CD4-positive, alpha-beta T cell (primary cell): ENCODE data around the gene TIRAP. TPM values are rescaled to one million over a fixed set of nuclear protein-coding genes. Genes with fewer than 3 reads are reported as not detected.
"Not testable (repeated sequence)": the region's sequence is repeated elsewhere in the genome, so short reads cannot be mapped to it uniquely, and the experiment has no call there.

Experiments used
- ATAC-seq: fragments of 200-7000 bp; cut with Tn5 transposase; one replicate; pipeline ENCODE4 v1.10.0; 2022; ENCODE audit warnings: mild to moderate bottlenecking; ENCODE audit not compliant: poor library complexity
- CTCF ChIA-PET: fragments of 350-600 bp; sonication (Branson Sonifier 250); formaldehyde crosslinking; loops from one replicate; lab custom pipeline; 2021; ENCODE audit warnings: antibody characterized with exemption, inconsistent platforms; lab: Charles Lee
- POLR2A ChIA-PET: fragments of 350-600 bp; sonication (Branson Sonifier 250); formaldehyde crosslinking; loops from one replicate; lab custom pipeline; 2021; ENCODE audit warnings: antibody characterized with exemption, inconsistent platforms; lab: Charles Lee
- DNase-seq, 14 experiments: peaks; one replicate each; pipeline ENCODE4 v3.0.0-alpha.2; 2013 to 2020; ENCODE audit warnings: mixed read lengths in 2 of 14
- H3K27ac ChIP-seq, 2 donors: one replicate each; pipeline versions ENCODE4 v1.5.1 to v1.7.0; 2013; ENCODE audit warnings: low read length in 2 of 2, low read depth in 1 of 2, mild to moderate bottlenecking in 1 of 2
- H3K27me3 ChIP-seq, 2 experiments: 1 replicate in 1 of 2; 2 replicates in 1 of 2; pipeline versions ENCODE4 v1.6.1 to v1.7.0; 2013; ENCODE audit warnings: low read length in 2 of 2, control low read depth in 1 of 2, mild to moderate bottlenecking in 1 of 2, moderate library complexity in 1 of 2; ENCODE audit not compliant: insufficient read depth in 2 of 2, control insufficient read depth in 1 of 2
- H3K36me3 ChIP-seq: one replicate; pipeline ENCODE4 v1.6.1; 2013; ENCODE audit warnings: low read length, control low read depth; ENCODE audit not compliant: insufficient read depth
- H3K4me1 ChIP-seq: one replicate; pipeline ENCODE4 v1.6.1; 2013; ENCODE audit warnings: low read length, control low read depth; ENCODE audit not compliant: insufficient read depth
- H3K4me3 ChIP-seq: one replicate; pipeline ENCODE4 v1.5.1; 2013; ENCODE audit warnings: mild to moderate bottlenecking, low read length, moderate library complexity
- H3K9me3 ChIP-seq, 2 experiments: 1 replicate in 1 of 2; 2 replicates in 1 of 2; pipeline versions ENCODE4 v1.6.1 to v1.7.0; 2013; ENCODE audit warnings: low read length in 2 of 2, mild to moderate bottlenecking in 2 of 2, control low read depth in 1 of 2, moderate library complexity in 1 of 2; ENCODE audit not compliant: control insufficient read depth in 1 of 2, insufficient read depth in 1 of 2
- H3K27ac Mint-ChIP-seq: one replicate; pipeline ENCODE4 v1.8.0; 2020; ENCODE audit warnings: mixed read lengths
- H3K27me3 Mint-ChIP-seq: one replicate; pipeline ENCODE4 v1.8.0; 2021; ENCODE audit warnings: mixed read lengths
- H3K36me3 Mint-ChIP-seq: one replicate; pipeline ENCODE4 v1.8.0; 2021; ENCODE audit warnings: low read depth, mixed read lengths
- H3K4me1 Mint-ChIP-seq: one replicate; pipeline ENCODE4 v1.8.0; 2021; ENCODE audit warnings: low read depth, mixed read lengths
- H3K4me3 Mint-ChIP-seq: one replicate; pipeline ENCODE4 v1.8.0; 2020; ENCODE audit warnings: mild to moderate bottlenecking, mixed read lengths
- H3K9me3 Mint-ChIP-seq: one replicate; pipeline ENCODE4 v1.8.0; 2020; ENCODE audit warnings: mixed read lengths
- intact Hi-C, 2 experiments: fragments of 100-400 bp; cut with DNase I in 1 of 2; cut with micrococcal nuclease in 1 of 2; formaldehyde crosslinking; loops; one replicate each; pipeline versions ENCODE4 v1.15.1 to v1.9.0; 2023 to 2025; cut with DNase I, micrococcal nuclease
- total RNA-seq, 174 experiments: library from RNA in 2 of 174; stranded (reverse) in 2 of 174; gene quantifications; one replicate each; pipeline ENCODE4 v1.2.3 and lab custom pipeline; 2021 to 2026
- TF ChIP-seq, protein P1 (sequence below): fragments of 200-600 bp; IDR thresholded peaks from one replicate; pipeline ENCODE4 v1.8.0; 2022; ENCODE audit warnings: antibody characterized with exemption, mild to moderate bottlenecking

TIRAP gene
- total RNA-seq, 2 experiments from 2014 or later, result 7.7 to 7.9 TPM

DNA sequence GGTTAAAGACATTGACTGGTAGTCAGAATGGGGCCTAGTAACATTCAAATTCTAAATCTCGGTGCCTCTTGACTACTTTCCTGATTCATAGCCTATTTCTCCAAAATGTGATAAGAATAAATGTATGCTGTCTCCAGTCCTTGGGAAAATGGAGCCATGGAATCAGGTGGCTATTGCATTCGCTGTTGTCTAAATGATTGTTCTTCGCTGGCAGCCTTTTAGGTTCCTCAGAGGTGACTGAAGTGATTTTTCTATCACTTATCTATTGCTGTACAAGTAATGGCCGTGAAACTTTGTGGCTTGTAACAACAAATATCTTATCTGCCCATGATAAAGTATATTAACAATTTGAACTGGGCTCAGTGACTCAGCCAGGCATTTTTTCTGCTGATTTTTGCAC is 29.6 kb upstream of the TIRAP start:
- ChIA-PET POLR2A (no interaction called here), CTCF (no interaction called here)
- H3K27me3 Mint-ChIP-seq, result no peaks in the 10 kb centered on the region
- no peaks in the 10 kb centered on the region for H3K9me3 Mint-ChIP-seq
- no peaks in the 10 kb centered on the region for H3K4me1 Mint-ChIP-seq
- no peak for DNase-seq
- no peak overlapping the region for H3K27ac ChIP-seq
- no peak overlapping the region for H3K27ac Mint-ChIP-seq
- H3K36me3 ChIP-seq, result peaks cover 7% of the 10 kb centered on the region
- TF ChIP-seq, protein P1, sequence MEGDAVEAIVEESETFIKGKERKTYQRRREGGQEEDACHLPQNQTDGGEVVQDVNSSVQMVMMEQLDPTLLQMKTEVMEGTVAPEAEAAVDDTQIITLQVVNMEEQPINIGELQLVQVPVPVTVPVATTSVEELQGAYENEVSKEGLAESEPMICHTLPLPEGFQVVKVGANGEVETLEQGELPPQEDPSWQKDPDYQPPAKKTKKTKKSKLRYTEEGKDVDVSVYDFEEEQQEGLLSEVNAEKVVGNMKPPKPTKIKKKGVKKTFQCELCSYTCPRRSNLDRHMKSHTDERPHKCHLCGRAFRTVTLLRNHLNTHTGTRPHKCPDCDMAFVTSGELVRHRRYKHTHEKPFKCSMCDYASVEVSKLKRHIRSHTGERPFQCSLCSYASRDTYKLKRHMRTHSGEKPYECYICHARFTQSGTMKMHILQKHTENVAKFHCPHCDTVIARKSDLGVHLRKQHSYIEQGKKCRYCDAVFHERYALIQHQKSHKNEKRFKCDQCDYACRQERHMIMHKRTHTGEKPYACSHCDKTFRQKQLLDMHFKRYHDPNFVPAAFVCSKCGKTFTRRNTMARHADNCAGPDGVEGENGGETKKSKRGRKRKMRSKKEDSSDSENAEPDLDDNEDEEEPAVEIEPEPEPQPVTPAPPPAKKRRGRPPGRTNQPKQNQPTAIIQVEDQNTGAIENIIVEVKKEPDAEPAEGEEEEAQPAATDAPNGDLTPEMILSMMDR, result no peak
- H3K4me1 ChIP-seq, result no peaks in the 10 kb centered on the region
- no peak overlapping the region for H3K4me3 ChIP-seq
- ATAC-seq, result no peak
- peaks cover 30% of the 10 kb centered on the region for H3K36me3 Mint-ChIP-seq
- intact Hi-C loops, result no loop called here
- no peak overlapping the region for H3K4me3 Mint-ChIP-seq
- H3K9me3 ChIP-seq, result no peaks in the 10 kb centered on the region
- no peaks in the 10 kb centered on the region for H3K27me3 ChIP-seq

DNA sequence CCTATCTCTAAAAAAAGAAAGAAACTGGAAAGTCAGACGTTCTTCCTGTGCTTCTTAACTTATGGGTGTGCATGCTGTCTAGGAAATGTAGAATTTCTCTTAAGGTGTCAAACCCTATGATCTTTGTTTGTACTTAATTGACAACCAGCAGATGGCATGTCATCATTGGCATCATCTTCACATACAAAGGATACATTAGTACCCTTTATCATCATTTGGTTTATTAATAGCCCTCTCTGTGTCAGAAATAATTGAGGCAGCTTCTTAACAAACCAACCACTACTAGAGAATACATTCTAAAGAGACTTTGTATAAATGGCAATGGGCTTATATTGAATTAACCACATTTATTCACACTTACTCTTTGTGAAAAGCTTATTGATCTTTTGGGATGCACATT is 28.1 kb upstream of the TIRAP start:
- Histone ChIP-seq H3K36me3 (peaks cover 7% of the 10 kb centered on the region), H3K27ac (no peak overlapping the region), H3K4me1 (no peaks in the 10 kb centered on the region), H3K27me3 (no peaks in the 10 kb centered on the region), H3K9me3 (no peaks in the 10 kb centered on the region), H3K4me3 (no peak overlapping the region)
- no peak overlapping the region for H3K4me3 Mint-ChIP-seq
- H3K4me1 Mint-ChIP-seq, result no peaks in the 10 kb centered on the region
- ATAC-seq (no peak), DNase-seq (no peak)
- TF ChIP-seq, protein P1, result no peak
- H3K27me3 Mint-ChIP-seq, result no peaks in the 10 kb centered on the region
- peaks cover 36% of the 10 kb centered on the region for H3K36me3 Mint-ChIP-seq
- intact Hi-C loops, result no loop called here
- no peaks in the 10 kb centered on the region for H3K9me3 Mint-ChIP-seq
- POLR2A ChIA-PET, result interaction anchor here (0.6 to 1.4 kb wide), 2 partner anchors 9 to 15 kb away, joined by 3 to 4 read pairs; no protein-coding TSS in a partner anchor
- CTCF ChIA-PET, result no interaction called here
- no peak overlapping the region for H3K27ac Mint-ChIP-seq

DNA sequence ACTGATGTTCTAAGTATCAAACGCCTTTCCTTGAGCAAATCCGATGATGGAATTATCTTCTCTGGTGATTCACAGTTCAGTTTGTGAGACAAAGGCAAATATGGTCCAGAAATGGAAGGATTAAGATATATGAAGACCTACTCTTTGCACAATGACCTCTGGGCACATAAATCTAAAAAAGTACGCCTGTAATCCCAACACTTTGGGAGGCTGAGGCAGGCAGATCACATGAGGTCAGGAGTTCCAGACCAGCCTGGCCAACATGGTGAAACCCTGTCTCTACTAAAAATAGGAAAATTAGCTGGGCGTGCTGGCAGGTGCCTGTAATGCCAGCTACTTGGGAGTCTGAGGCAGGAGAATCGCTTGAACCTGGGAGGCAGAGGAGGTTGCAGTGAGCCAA is 27.4 kb upstream of the TIRAP start:
- CTCF ChIA-PET, H3K9me3 Mint-ChIP-seq, H3K4me3 Mint-ChIP-seq, intact Hi-C loops, H3K36me3 ChIP-seq, H3K27ac Mint-ChIP-seq, H3K27ac ChIP-seq, ATAC-seq, H3K27me3 Mint-ChIP-seq, DNase-seq, H3K27me3 ChIP-seq, H3K4me1 ChIP-seq, H3K4me1 Mint-ChIP-seq, H3K4me3 ChIP-seq, H3K9me3 ChIP-seq: not testable (repeated sequence)
- POLR2A ChIA-PET, result interaction anchor here (1.4 kb wide), 1 partner anchor 8 kb away, joined by 3 read pairs; no protein-coding TSS in a partner anchor
- peaks cover 36% of the 10 kb centered on the region for H3K36me3 Mint-ChIP-seq

DNA sequence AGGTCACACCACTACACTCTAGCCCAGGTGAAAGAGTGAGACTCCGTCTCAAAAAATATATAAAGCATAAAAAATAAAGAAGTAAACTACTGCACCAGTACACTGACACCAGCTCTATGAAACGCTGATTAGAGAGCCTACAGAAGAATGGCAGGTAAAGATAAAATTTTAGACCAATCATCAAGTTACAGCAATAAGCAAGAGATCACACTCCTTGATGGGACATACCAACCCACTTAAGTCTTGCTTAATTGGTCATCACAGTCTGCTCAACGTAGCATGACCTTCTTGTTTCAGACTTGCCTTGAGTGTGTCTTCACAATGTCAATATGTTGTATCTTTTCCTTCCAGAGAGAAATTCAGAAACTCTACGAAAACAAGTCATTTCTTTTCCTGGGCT is 26.7 kb upstream of the TIRAP start:
- H3K36me3 ChIP-seq, result peaks cover 7% of the 10 kb centered on the region
- no peaks in the 10 kb centered on the region for H3K9me3 ChIP-seq
- DNase-seq (no peak), ATAC-seq (no peak)
- TF ChIP-seq, protein P1, result no peak
- H3K27ac ChIP-seq, result no peak overlapping the region
- ChIA-PET CTCF (no interaction called here), POLR2A (interaction anchor here (1.0 kb wide), 1 partner anchor 12 kb away, joined by 3 read pairs; the partner anchor contains the start of genes FOXRED1 and SRPRA)
- H3K9me3 Mint-ChIP-seq, result no peaks in the 10 kb centered on the region
- no peak overlapping the region for H3K4me3 ChIP-seq
- H3K4me1 Mint-ChIP-seq, result no peaks in the 10 kb centered on the region
- no peaks in the 10 kb centered on the region for H3K27me3 ChIP-seq
- peak overlapping the region; percentile 2 for H3K27ac Mint-ChIP-seq
- no peaks in the 10 kb centered on the region for H3K4me1 ChIP-seq
- intact Hi-C loops, result no loop called here
- peaks cover 40% of the 10 kb centered on the region for H3K36me3 Mint-ChIP-seq
- H3K4me3 Mint-ChIP-seq, result no peak overlapping the region
- no peaks in the 10 kb centered on the region for H3K27me3 Mint-ChIP-seq
